ENCODE data around the gene PCDHGA2. TPM values are rescaled to one million over a fixed set of nuclear protein-coding genes. Genes with fewer than 3 reads are reported as not detected.
A peak's percentile ranks its signal among the peaks of the same experiment; 100 is the strongest.
"Not testable (repeated sequence)": the region's sequence is repeated elsewhere in the genome, so short reads cannot be mapped to it uniquely, and the experiment has no call there.

Gene PCDHGA2
- total and polyA plus RNA-seq, 2 donors (not counting 1 experiment from before 2014, with no cell fraction given) = 4.5 to 5.8 TPM

DNA sequence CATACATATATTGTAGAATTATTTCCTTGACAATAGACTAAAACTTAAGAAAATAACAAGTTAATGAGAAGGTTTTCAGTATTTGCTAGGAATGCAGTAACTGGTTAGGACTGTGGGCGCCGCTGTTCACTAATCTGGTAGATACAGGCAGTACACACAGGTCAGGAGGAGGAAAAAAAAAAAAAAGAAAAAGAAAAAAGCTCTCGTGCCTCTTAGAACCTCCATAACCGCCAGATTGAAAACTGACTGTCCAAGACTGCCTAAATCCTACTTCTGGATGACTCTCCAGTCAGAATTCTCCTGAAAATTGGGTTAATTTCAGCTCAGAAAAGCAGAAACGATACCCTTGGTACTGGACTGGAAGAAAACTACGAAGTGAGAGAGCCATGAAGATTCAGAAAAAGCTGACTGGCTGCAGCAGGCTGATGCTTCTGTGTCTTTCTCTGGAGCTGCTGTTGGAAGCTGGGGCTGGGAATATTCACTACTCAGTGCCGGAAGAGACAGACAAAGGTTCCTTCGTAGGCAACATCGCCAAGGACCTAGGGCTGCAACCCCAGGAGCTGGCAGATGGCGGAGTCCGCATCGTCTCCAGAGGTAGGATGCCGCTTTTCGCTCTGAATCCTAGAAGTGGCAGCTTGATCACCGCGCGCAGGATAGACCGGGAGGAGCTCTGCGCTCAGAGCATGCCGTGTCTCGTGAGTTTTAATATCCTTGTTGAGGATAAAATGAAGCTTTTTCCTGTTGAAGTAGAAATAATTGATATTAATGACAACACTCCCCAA, 8.1 kb upstream of the PCDHGA2 start, which contains the start of gene PCDHGA1:
Gene PCDHGA1, plus strand, starts transcription at position 216 of the 782 bp plus-strand sequence.
- peak within 1 kb of the TSS; percentile 50 for H2AFZ ChIP-seq (ENCODE audit: low read length)
- no peak within 1 kb of the TSS for H3K27ac ChIP-seq (ENCODE audit: insufficient read depth, low read length)

DNA sequence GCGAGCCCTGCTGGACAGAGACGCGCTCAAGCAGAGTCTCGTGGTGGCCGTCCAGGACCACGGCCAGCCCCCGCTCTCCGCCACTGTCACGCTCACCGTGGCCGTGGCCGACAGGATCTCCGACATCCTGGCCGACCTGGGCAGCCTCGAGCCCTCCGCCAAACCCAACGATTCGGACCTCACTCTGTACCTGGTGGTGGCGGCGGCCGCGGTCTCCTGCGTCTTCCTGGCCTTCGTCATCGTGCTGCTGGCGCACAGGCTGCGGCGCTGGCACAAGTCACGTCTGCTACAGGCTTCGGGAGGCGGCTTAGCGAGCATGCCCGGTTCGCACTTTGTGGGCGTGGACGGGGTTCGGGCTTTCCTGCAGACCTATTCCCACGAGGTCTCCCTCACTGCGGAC, 6.0 kb upstream of the PCDHGA2 start:
- H3K27me3 ChIP-seq (ENCODE audit: control insufficient read depth, insufficient read depth, low read length); H4K20me1 ChIP-seq (ENCODE audit: control insufficient read depth, extremely low read depth, insufficient read depth, low read length); DNase-seq (ENCODE audit: low read depth in 2 of 2); H3K9me3 ChIP-seq (ENCODE audit: control insufficient read depth, insufficient read depth, low read depth, low read length); H3K4me2 ChIP-seq (ENCODE audit: extremely low read depth, insufficient read depth, low read length); H3K4me3 ChIP-seq (replicated peaks in 1 of 4; ENCODE audit: control extremely low read depth in 1 of 4, insufficient read depth in 1 of 4, low read depth in 3 of 4, low read length in 4 of 4); H3K36me3 ChIP-seq (ENCODE audit: control insufficient read depth, insufficient read depth, low read length); H2AFZ ChIP-seq (ENCODE audit: low read length); H3K27ac ChIP-seq (ENCODE audit: insufficient read depth, low read length); H3K4me1 ChIP-seq (ENCODE audit: control insufficient read depth, extremely low read depth, insufficient read depth, low read length); H3K9ac ChIP-seq (ENCODE audit: insufficient read depth, low read length); H3K79me2 ChIP-seq (ENCODE audit: control insufficient read depth, insufficient read depth, low read length): not testable (repeated sequence)

More for the DNA sequence above, 8.1 kb upstream of the PCDHGA2 start, which contains the start of gene PCDHGA1:
- peak within 1 kb of the TSS; percentile 7 to 57 (median 42) for H3K4me3 ChIP-seq (replicated peaks in 1 of 4; ENCODE audit: control extremely low read depth in 1 of 4, insufficient read depth in 1 of 4, low read depth in 3 of 4, low read length in 4 of 4)
- no peaks in the 10 kb centered on the region for H4K20me1 ChIP-seq (ENCODE audit: control insufficient read depth, extremely low read depth, insufficient read depth, low read length)
- peak; percentile 40 to 67 for DNase-seq (ENCODE audit: low read depth in 2 of 2)
- no peaks in the 10 kb centered on the region for H3K79me2 ChIP-seq (ENCODE audit: control insufficient read depth, insufficient read depth, low read length)
- TF ChIP-seq, protein P1, sequence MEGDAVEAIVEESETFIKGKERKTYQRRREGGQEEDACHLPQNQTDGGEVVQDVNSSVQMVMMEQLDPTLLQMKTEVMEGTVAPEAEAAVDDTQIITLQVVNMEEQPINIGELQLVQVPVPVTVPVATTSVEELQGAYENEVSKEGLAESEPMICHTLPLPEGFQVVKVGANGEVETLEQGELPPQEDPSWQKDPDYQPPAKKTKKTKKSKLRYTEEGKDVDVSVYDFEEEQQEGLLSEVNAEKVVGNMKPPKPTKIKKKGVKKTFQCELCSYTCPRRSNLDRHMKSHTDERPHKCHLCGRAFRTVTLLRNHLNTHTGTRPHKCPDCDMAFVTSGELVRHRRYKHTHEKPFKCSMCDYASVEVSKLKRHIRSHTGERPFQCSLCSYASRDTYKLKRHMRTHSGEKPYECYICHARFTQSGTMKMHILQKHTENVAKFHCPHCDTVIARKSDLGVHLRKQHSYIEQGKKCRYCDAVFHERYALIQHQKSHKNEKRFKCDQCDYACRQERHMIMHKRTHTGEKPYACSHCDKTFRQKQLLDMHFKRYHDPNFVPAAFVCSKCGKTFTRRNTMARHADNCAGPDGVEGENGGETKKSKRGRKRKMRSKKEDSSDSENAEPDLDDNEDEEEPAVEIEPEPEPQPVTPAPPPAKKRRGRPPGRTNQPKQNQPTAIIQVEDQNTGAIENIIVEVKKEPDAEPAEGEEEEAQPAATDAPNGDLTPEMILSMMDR (conservative IDR thresholded peaks at IDR 0.05 in 1 of 2, IDR thresholded peaks at IDR 0.05 in 1 of 2; ENCODE audit: low read depth in 1 of 2, low read length in 2 of 2) = peak; percentile 45 to 56
- TF ChIP-seq EZH2 (IDR thresholded peaks at IDR 0.05; ENCODE audit: low read length, missing control alignments) = no peak
- peak within 1 kb of the TSS; percentile 53 for H3K4me2 ChIP-seq (ENCODE audit: extremely low read depth, insufficient read depth, low read length)
- no peak within 1 kb of the TSS for H3K9ac ChIP-seq (ENCODE audit: insufficient read depth, low read length)
- no peaks in the 10 kb centered on the region for H3K27me3 ChIP-seq (ENCODE audit: control insufficient read depth, insufficient read depth, low read length)
- H3K9me3 ChIP-seq (ENCODE audit: control insufficient read depth, insufficient read depth, low read depth, low read length) = no peaks in the 10 kb centered on the region
- no peaks in the 10 kb centered on the region for H3K36me3 ChIP-seq (ENCODE audit: control insufficient read depth, insufficient read depth, low read length)
- H3K4me1 ChIP-seq (ENCODE audit: control insufficient read depth, extremely low read depth, insufficient read depth, low read length) = no peaks in the 10 kb centered on the region

DNA sequence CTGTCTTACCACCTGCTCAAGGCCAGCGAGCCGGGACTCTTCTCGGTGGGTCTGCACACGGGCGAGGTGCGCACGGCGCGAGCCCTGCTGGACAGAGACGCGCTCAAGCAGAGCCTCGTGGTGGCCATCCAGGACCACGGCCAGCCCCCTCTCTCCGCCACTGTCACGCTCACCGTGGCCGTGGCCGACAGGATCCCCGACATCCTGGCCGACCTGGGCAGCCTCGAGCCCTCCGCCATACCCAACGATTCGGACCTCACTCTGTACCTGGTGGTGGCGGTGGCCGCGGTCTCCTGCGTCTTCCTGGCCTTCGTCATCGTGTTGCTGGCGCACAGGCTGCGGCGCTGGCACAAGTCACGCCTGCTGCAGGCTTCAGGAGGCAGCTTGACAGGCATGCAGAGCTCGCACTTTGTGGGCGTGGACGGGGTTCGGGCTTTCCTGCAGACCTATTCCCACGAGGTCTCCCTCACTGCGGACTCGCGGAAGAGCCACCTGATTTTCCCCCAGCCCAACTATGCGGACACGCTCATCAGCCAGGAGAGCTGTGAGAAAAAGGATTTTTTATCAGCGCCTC, 2.3 kb downstream of the PCDHGA2 start:
- not testable (repeated sequence) for H3K27ac ChIP-seq (ENCODE audit: insufficient read depth, low read length); H2AFZ ChIP-seq (ENCODE audit: low read length); H3K4me2 ChIP-seq (ENCODE audit: extremely low read depth, insufficient read depth, low read length); H3K4me1 ChIP-seq (ENCODE audit: control insufficient read depth, extremely low read depth, insufficient read depth, low read length); H3K9ac ChIP-seq (ENCODE audit: insufficient read depth, low read length); H4K20me1 ChIP-seq (ENCODE audit: control insufficient read depth, extremely low read depth, insufficient read depth, low read length); H3K36me3 ChIP-seq (ENCODE audit: control insufficient read depth, insufficient read depth, low read length); H3K9me3 ChIP-seq (ENCODE audit: control insufficient read depth, insufficient read depth, low read depth, low read length); DNase-seq (ENCODE audit: low read depth in 2 of 2); H3K79me2 ChIP-seq (ENCODE audit: control insufficient read depth, insufficient read depth, low read length); H3K4me3 ChIP-seq (replicated peaks in 1 of 4; ENCODE audit: control extremely low read depth in 1 of 4, insufficient read depth in 1 of 4, low read depth in 3 of 4, low read length in 4 of 4)
- H3K27me3 ChIP-seq (ENCODE audit: control insufficient read depth, insufficient read depth, low read length) = peaks cover 11% of the 10 kb centered on the region

DNA sequence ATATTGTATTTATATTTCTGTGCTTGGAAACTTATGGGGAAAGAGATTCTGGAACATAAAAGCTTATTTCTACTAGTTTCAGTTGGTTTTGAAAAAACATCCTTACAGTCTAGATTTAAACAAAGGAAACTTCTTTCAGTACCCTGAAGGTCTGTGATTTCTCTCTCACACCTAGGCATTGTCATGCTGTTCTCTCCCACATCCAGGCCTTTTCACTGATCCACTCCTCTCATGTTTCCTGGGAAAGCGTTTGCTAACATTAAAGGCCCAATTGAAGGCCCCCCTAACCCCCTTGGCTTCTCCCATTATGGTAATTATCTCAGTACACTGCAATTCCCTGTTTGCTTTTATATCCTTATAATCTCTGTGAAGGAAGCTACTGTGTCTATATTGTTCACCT, 4.2 kb downstream of the PCDHGA2 start:
- Histone ChIP-seq H2AFZ (ENCODE audit: low read length) (no peak overlapping the region), H3K4me3 (replicated peaks in 1 of 4; ENCODE audit: control extremely low read depth in 1 of 4, insufficient read depth in 1 of 4, low read depth in 3 of 4, low read length in 4 of 4) (no peak overlapping the region), H3K36me3 (ENCODE audit: control insufficient read depth, insufficient read depth, low read length) (no peaks in the 10 kb centered on the region), H3K4me1 (ENCODE audit: control insufficient read depth, extremely low read depth, insufficient read depth, low read length) (no peaks in the 10 kb centered on the region), H3K9ac (ENCODE audit: insufficient read depth, low read length) (no peak overlapping the region), H3K9me3 (ENCODE audit: control insufficient read depth, insufficient read depth, low read depth, low read length) (peaks cover 2% of the 10 kb centered on the region), H3K27me3 (ENCODE audit: control insufficient read depth, insufficient read depth, low read length) (peaks cover 11% of the 10 kb centered on the region), H3K27ac (ENCODE audit: insufficient read depth, low read length) (no peak overlapping the region), H4K20me1 (ENCODE audit: control insufficient read depth, extremely low read depth, insufficient read depth, low read length) (no peaks in the 10 kb centered on the region), H3K79me2 (ENCODE audit: control insufficient read depth, insufficient read depth, low read length) (no peaks in the 10 kb centered on the region), H3K4me2 (ENCODE audit: extremely low read depth, insufficient read depth, low read length) (no peak overlapping the region)
- DNase-seq (ENCODE audit: low read depth in 2 of 2) = no peak
- TF ChIP-seq, protein P1 (conservative IDR thresholded peaks at IDR 0.05 in 1 of 2, IDR thresholded peaks at IDR 0.05 in 1 of 2; ENCODE audit: low read depth in 1 of 2, low read length in 2 of 2) = no peak
- TF ChIP-seq EZH2 (IDR thresholded peaks at IDR 0.05; ENCODE audit: low read length, missing control alignments) = no peak
